Head of caudate nucleus (tissue), 42 donors: ENCODE measurements around the gene RPUSD2.

ENCODE experiments used
- DNase-seq, 42 donors: peaks; one replicate each; pipeline versions ENCODE4 v3.0.0 to v3.0.0-alpha.2; 2020 to 2021; ENCODE audit warnings: mixed read lengths in 7 of 42
- intact Hi-C: fragments of 100-400 bp; cut with DNase I; formaldehyde crosslinking; loops from one replicate; pipeline ENCODE4 v1.15.0; 2022

Gene RPUSD2

GRCh38 chr15:40598126-40598525 is 29.0 kb downstream of the RPUSD2 start:
- no peak for DNase-seq
- intact Hi-C loops: no loop called here

DNA sequence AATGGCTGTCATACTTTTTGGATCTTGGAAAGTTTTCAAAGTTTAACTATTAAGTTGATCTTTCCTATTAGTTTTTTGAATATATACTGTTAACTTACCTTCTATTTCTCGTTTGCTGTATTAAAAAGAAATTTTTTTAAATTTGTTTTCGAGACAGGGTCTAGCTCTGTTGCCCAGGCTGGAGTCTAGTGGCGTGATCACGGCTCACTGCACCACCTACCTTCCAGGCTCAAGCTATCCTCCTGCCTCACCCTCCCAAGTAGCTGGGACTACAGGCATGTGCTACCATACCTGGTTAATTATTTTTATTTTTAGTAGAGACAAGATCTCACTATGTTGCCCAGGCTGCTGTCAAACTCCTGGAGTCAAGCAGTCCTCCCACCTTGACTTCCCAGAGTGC is 29.6 kb downstream of the RPUSD2 start:
- intact Hi-C loops: no loop called here
- DNase-seq: no peak

- intact Hi-C loops: no loop called here
- no peak for DNase-seq
These were observed 31.9 kb downstream of the RPUSD2 start for GRCh38 chr15:40600956-40601355.

- intact Hi-C loops: no loop called here
- no peak for DNase-seq
These were observed 34.8 kb downstream of the RPUSD2 start for GRCh38 chr15:40603935-40604334.

- DNase-seq: no peak
- intact Hi-C loops: no loop called here
These were observed 44.0 kb downstream of the RPUSD2 start for GRCh38 chr15:40613080-40613479.

DNA sequence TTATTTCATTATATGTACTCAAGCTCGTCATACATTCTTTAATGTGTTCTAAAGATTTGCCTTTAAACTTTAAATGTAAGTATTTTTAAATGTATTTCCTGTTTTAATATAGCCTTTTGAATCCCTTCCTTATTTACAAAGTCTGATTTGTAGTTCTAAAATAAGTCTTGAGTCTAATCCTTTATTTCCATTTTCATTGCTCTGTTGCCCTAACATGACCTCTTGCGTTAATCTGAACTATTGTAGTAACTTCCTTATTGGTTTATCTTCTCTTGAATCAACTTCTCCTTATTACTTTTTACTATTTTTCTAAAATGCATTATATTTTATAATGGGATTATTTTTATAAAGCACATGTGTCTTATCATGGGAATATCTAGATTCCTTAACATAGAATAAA is 48.9 kb downstream of the RPUSD2 start:
- no peak for DNase-seq
- intact Hi-C loops: no loop called here

- intact Hi-C loops: no loop called here
- no peak for DNase-seq
These were observed 49.8 kb downstream of the RPUSD2 start for GRCh38 chr15:40618906-40619305.

- intact Hi-C loops: no loop called here
- DNase-seq: no peak
These were observed 54.3 kb downstream of the RPUSD2 start for GRCh38 chr15:40623361-40623760.
